ENCODE measurements around the gene HCN3.

HCN3 gene

GRCh38 chr1:155277902-155278688, 832 bp downstream of the HCN3 start (continued):
- TF ChIP-seq SP3 (tag by site-specific recombination; IDR thresholded peaks at IDR 0.05) (peak; percentile 54), IKZF3 (tag by site-specific recombination; IDR thresholded peaks at IDR 0.05) (no peak), HOXC10 (CRISPR knock-in tag; IDR thresholded peaks at IDR 0.05) (no peak), WT1 (tag by site-specific recombination; IDR thresholded peaks at IDR 0.05) (no peak), ZNF324 (tag by site-specific recombination; IDR thresholded peaks at IDR 0.05) (no peak), ZNF394 (tag by site-specific recombination; IDR thresholded peaks at IDR 0.05; ENCODE audit: borderline replicate concordance) (no peak), ZNF624 (tag by site-specific recombination; IDR thresholded peaks at IDR 0.05) (no peak), ZBTB11 (tag by site-specific recombination; conservative IDR thresholded peaks at IDR 0.05; ENCODE audit: low read depth) (peak; percentile 15), KLF9 (tag by site-specific recombination; IDR thresholded peaks at IDR 0.05; ENCODE audit: low read depth) (peak; percentile 45; the same call in 1 of the 2 replicates), ZSCAN16 (tag by site-specific recombination; IDR thresholded peaks at IDR 0.05) (peak; percentile 91), ZNF362 (tag by site-specific recombination; IDR thresholded peaks at IDR 0.05) (no peak), PATZ1 (tag by site-specific recombination; IDR thresholded peaks at IDR 0.05) (no peak; the same call in 1 of the 2 replicates), ZBTB17 (tag by site-specific recombination; IDR thresholded peaks at IDR 0.05) (0 out of 2 replicates have a peak, but pooled peaks have one; percentile 39), INSM2 (tag by site-specific recombination; IDR thresholded peaks at IDR 0.05) (no peak), ZNF555 (tag by site-specific recombination; conservative IDR thresholded peaks at IDR 0.05) (no peak), BCL6B (tag by site-specific recombination; IDR thresholded peaks at IDR 0.05) (no peak)

Data from HEK293 (cell line).